22Rv1 (cell line): ENCODE data around the gene DIP2C.
"Not testable (repeated sequence)": the region's sequence is repeated elsewhere in the genome, so short reads cannot be mapped to it uniquely, and the experiment has no call there.

ENCODE experiments used
- CTCF ChIP-seq: fragments of 450-650 bp; IDR thresholded peaks from 2 replicates; pipeline ENCODE4 v1.5.1; 2017; ENCODE audit warnings: mild to moderate bottlenecking
- ZFX ChIP-seq: fragments of 450-650 bp; IDR thresholded peaks from 2 replicates; pipeline ENCODE4 v1.6.1; 2017; ENCODE audit warnings: antibody characterized with exemption, borderline replicate concordance

GRCh38 chr10:347774-348173 lies 341.7 kb downstream of the DIP2C start:
- TF ChIP-seq CTCF, ZFX: not testable (repeated sequence)
